GM12892 (cell line): ENCODE data around the gene TLX3.

Experiments
- DNase-seq: peaks from one replicate; pipeline ENCODE4 v3.0.0; 2011; ENCODE audit not compliant: insufficient read length
- FAIRE-seq: peaks from 2 replicates; lab custom pipeline; 2011; peaks lifted over from hg19 to GRCh38; lab: Jason Lieb, UNC
- POLR2A ChIP-seq: IDR thresholded peaks from 2 replicates; pipeline ENCODE4 v1.6.1; 2011; ENCODE audit warnings: low read depth, low read length, control low read depth
- POLR2AphosphoS5 ChIP-seq: IDR thresholded peaks from 2 replicates; pipeline ENCODE4 v1.6.1; 2011; ENCODE audit warnings: low read depth, low read length, control low read depth
- TAF1 ChIP-seq: IDR thresholded peaks from 2 replicates; pipeline ENCODE4 v1.6.1; 2011; ENCODE audit warnings: low read depth, mild to moderate bottlenecking, control low read depth, low read length, borderline replicate concordance

The TLX3 gene

GRCh38 chr5:171307789-171308452 is 1.1 kb upstream of the TLX3 start:
- TF ChIP-seq POLR2AphosphoS5, result no peak
- no peak for TF ChIP-seq POLR2A
- no peak for TF ChIP-seq TAF1
- DNase-seq, result no peak
- no peak for FAIRE-seq

- FAIRE-seq (no peak), DNase-seq (no peak)
- TF ChIP-seq POLR2A (no peak), TAF1 (no peak), POLR2AphosphoS5 (no peak)
Observed at GRCh38 chr5:171309276-171310211, 496 bp downstream of the TLX3 start.

GRCh38 chr5:171310212-171310818 is 1.3 kb downstream of the TLX3 start:
- DNase-seq (no peak), FAIRE-seq (no peak)
- TF ChIP-seq TAF1 (no peak), POLR2AphosphoS5 (no peak), POLR2A (no peak)

- DNase-seq, result no peak
- FAIRE-seq, result no peak
- no peak for TF ChIP-seq POLR2AphosphoS5
- no peak for TF ChIP-seq POLR2A
Observed at GRCh38 chr5:171310819-171311321, 1.8 kb downstream of the TLX3 start.

GRCh38 chr5:171311322-171312077 is 2.5 kb downstream of the TLX3 start:
- no peak for TF ChIP-seq POLR2AphosphoS5
- no peak for TF ChIP-seq POLR2A
- TF ChIP-seq TAF1, result no peak
- DNase-seq (no peak), FAIRE-seq (no peak)

- DNase-seq, result no peak
- no peak for FAIRE-seq
- no peak for TF ChIP-seq TAF1
- no peak for TF ChIP-seq POLR2AphosphoS5
- no peak for TF ChIP-seq POLR2A
Observed at GRCh38 chr5:171312129-171312974, 3.3 kb downstream of the TLX3 start.

- FAIRE-seq (no peak), DNase-seq (no peak)
- TF ChIP-seq POLR2AphosphoS5 (no peak), POLR2A (no peak), TAF1 (no peak)
Observed at GRCh38 chr5:171313481-171314206, 4.6 kb downstream of the TLX3 start.

GRCh38 chr5:171314728-171315385 is 5.8 kb downstream of the TLX3 start:
- no peak for DNase-seq
- no peak for FAIRE-seq

GRCh38 chr5:171315386-171315891 is 6.4 kb downstream of the TLX3 start:
- TF ChIP-seq TAF1, result no peak
- no peak for TF ChIP-seq POLR2AphosphoS5
- TF ChIP-seq POLR2A, result no peak
- no peak for DNase-seq
- FAIRE-seq, result no peak

More at GRCh38 chr5:171314728-171315385, 5.8 kb downstream of the TLX3 start:
- TF ChIP-seq POLR2A (no peak), POLR2AphosphoS5 (no peak), TAF1 (no peak)
